Activated CD4-positive, alpha-beta memory T cell treated with anti-CD3 and anti-CD28 coated beads for 36 hours (primary cell): Measurements from ENCODE around the gene TLCD2. TPM values are rescaled to one million over a fixed set of nuclear protein-coding genes. Genes with fewer than 3 reads are reported as not detected.
"Not testable (repeated sequence)": the region's sequence is repeated elsewhere in the genome, so short reads cannot be mapped to it uniquely, and the experiment has no call there.

ENCODE experiments used
- CTCF ChIA-PET: fragments of 350-600 bp; sonication (Branson Sonifier 250); formaldehyde crosslinking; loops from one replicate; lab custom pipeline; 2021; ENCODE audit warnings: antibody characterized with exemption, inconsistent platforms; lab: Charles Lee
- POLR2A ChIA-PET: fragments of 350-600 bp; sonication (Branson Sonifier 250); formaldehyde crosslinking; loops from one replicate; lab custom pipeline; 2021; ENCODE audit warnings: antibody characterized with exemption; lab: Charles Lee
- DNase-seq: peaks from one replicate; pipeline ENCODE4 v3.0.0-alpha.2; 2020
- H3K27ac Mint-ChIP-seq: one replicate; pipeline ENCODE4 v1.8.0; 2021; ENCODE audit warnings: mixed read lengths
- H3K27me3 Mint-ChIP-seq: one replicate; pipeline ENCODE4 v1.8.0; 2021; ENCODE audit warnings: mixed read lengths
- H3K36me3 Mint-ChIP-seq: one replicate; pipeline ENCODE4 v1.8.0; 2021; ENCODE audit warnings: mixed read lengths
- H3K4me1 Mint-ChIP-seq: one replicate; pipeline ENCODE4 v1.8.0; 2021; ENCODE audit warnings: low read depth, mixed read lengths
- H3K4me3 Mint-ChIP-seq: one replicate; pipeline ENCODE4 v1.8.0; 2021; ENCODE audit warnings: mild to moderate bottlenecking, mixed read lengths
- H3K9me3 Mint-ChIP-seq: one replicate; pipeline ENCODE4 v1.8.0; 2021; ENCODE audit warnings: mixed read lengths
- intact Hi-C: fragments of 100-400 bp; cut with micrococcal nuclease; formaldehyde crosslinking; loops from one replicate; pipeline ENCODE4 v1.15.1; 2023
- total RNA-seq, 2 experiments: library from RNA; stranded (reverse); gene quantifications; one replicate each; pipeline ENCODE4 v1.2.3, GENCODE V29; 2021

Gene TLCD2
- total RNA-seq, 2 experiments from 2014 or later = 0.85 to 0.86 TPM

DNA sequence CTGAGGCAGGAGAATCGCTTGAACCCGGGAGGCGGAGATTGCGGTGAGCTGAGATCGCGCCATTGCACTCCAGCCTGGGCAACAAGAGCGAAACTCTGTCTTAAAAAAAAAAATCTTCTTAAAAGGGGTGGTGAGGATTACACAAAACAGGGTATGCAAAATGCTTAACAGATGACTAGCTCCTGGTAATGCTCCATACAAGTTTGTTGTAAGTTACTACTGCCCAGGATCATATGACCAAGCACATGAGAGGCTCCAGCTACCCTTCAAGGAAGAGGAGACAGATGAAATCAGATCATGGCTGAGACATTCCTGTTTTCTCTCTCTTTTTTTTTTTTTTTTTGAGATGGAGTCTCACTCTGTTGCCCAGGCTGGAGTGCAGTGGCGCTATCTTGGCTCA is 11.8 kb upstream of the TLCD2 start:
- H3K36me3 Mint-ChIP-seq, DNase-seq, H3K27ac Mint-ChIP-seq, H3K9me3 Mint-ChIP-seq, H3K4me3 Mint-ChIP-seq, H3K27me3 Mint-ChIP-seq, intact Hi-C loops: not testable (repeated sequence)
- CTCF ChIA-PET = interaction anchor here (0.9 to 3.8 kb wide), 24 partner anchors 10 to 599 kb away, joined by 3 to 25 read pairs (median 5); partner anchors contain the start of genes RILP and RTN4RL1
- POLR2A ChIA-PET = interaction anchor here (0.6 kb wide), 1 partner anchor 303 kb away, joined by 3 read pairs; the partner anchor contains the start of gene RTN4RL1
- H3K4me1 Mint-ChIP-seq = peaks cover 26% of the 10 kb centered on the region

- CTCF ChIA-PET = interaction anchor here (0.6 to 3.8 kb wide), 51 partner anchors 8 to 563 kb away, joined by 3 to 25 read pairs (median 4); partner anchors contain the start of genes PITPNA, RILP, RTN4RL1 and SERPINF1
- no peak overlapping the region for H3K27ac Mint-ChIP-seq
- intact Hi-C loops = loop anchor here (2.0 kb wide), 1 partner anchor 144 kb away; no protein-coding TSS in a partner anchor
- H3K4me1 Mint-ChIP-seq = peaks cover 26% of the 10 kb centered on the region
- no peaks in the 10 kb centered on the region for H3K36me3 Mint-ChIP-seq
- H3K4me3 Mint-ChIP-seq = no peak overlapping the region
- H3K9me3 Mint-ChIP-seq = no peaks in the 10 kb centered on the region
- POLR2A ChIA-PET = interaction anchor here (1.4 kb wide), 1 partner anchor 109 kb away, joined by 4 read pairs; the partner anchor contains the start of genes RPA1 and SMYD4
- peak; percentile 81 for DNase-seq
- H3K27me3 Mint-ChIP-seq = no peaks in the 10 kb centered on the region
Observed at GRCh38 chr17:1720856-1721386, 10.7 kb upstream of the TLCD2 start.

DNA sequence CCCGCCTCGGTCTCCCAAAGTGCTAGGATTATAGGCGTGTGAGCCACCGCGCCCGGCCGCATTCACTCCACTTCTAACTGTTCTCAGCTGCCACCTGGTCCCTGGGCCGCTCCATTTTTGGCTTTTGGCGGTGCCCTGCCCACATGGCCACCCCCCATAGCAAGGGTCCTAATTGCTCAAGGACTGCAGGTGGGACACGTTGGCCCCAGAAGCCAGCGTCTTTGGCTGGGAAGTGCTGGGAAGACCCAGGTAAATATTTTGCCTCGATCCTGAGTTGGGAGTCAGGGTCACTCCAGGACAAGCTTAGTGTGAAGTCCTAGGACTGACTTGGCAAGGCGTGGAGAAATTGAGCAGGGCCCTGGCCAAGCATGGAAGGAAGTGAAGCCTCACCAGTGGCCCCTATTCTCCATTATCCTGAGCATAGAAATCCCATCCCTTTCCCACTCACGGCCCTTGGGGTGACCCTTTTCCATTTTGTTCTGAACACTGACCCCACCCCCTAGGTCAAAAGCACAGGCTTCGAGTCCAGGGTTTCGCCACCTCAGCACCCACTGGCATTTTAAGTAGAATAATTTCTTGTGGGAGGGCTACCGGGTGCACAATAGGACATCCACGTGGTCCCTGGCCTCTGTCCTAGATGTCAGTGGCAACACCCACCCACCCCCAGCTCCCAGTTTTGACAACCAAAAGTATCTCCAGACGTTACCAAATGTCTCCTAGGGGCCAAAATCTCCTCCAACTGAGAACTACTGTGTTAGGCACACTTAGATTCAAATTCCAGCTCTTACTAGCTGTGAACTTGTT is 8.4 kb upstream of the TLCD2 start:
- peak overlapping the region; percentile 72 for H3K27ac Mint-ChIP-seq
- H3K27me3 Mint-ChIP-seq = no peaks in the 10 kb centered on the region
- no peak for DNase-seq
- ChIA-PET CTCF (interaction anchor here (3.8 kb wide), 1 partner anchor 147 kb away, joined by 25 read pairs; no protein-coding TSS in a partner anchor), POLR2A (no interaction called here)
- no peaks in the 10 kb centered on the region for H3K36me3 Mint-ChIP-seq
- intact Hi-C loops = loop anchor here (5.0 to 10.0 kb wide), 3 partner anchors 156 to 546 kb away; partner anchors contain the start of genes OVCA2 and PITPNA
- peak overlapping the region; percentile 94 for H3K4me3 Mint-ChIP-seq
- no peaks in the 10 kb centered on the region for H3K9me3 Mint-ChIP-seq
- peaks cover 23% of the 10 kb centered on the region for H3K4me1 Mint-ChIP-seq

DNA sequence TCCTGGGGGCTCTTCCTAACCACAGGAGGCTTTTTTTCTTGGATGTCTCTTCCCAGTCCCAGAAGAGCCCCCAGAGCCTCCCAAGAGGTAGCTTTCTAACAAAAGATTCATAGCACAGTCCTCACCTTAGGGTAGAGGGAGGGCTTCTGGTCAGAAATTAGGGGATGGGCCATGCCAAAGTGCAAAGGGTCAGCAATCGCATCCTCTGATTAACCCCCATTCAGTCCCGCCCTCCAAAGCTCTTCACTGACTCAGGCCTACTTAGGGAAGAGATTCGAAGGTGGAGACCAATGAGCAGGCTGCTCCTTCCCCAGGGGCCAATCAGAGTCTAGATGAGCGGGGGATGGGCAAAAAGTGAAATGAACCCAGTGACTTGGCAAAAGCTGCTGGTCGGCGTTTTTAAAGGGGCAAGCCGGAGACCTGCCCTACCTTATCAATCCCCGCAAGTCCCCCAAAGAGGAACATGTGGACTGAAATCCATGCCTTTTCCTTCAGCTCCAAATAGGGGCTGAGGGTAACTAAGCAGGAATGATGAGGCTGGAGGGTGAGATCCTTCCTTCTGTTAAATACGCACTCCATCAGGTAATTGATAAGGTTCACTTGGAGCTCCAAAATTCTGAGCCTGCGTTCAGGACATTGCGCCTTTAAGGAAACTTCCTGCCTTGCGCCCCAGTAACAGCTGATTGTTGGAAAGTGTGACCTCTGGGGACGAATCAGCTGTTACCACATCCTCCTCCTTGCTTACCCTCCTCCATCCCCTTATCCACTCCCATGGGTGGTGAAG is 6.9 kb upstream of the TLCD2 start:
- Mint-ChIP-seq H3K36me3 (peaks cover under 1% of the 10 kb centered on the region), H3K27me3 (no peaks in the 10 kb centered on the region), H3K4me1 (peaks cover 16% of the 10 kb centered on the region), H3K27ac (peak overlapping the region; percentile 99), H3K9me3 (no peaks in the 10 kb centered on the region), H3K4me3 (peak overlapping the region; percentile 94)
- intact Hi-C loops = loop anchor here (1.0 to 10.0 kb wide), 7 partner anchors 33 to 548 kb away; partner anchors contain the start of genes OVCA2, PITPNA, PRPF8 and RILP
- peak; percentile 93 for DNase-seq
- POLR2A ChIA-PET = interaction anchor here (0.6 to 2.2 kb wide), 17 partner anchors 10 to 619 kb away, joined by 3 to 13 read pairs (median 4); partner anchors contain the start of genes HIC1, RILP, RPA1 and SMYD4
- CTCF ChIA-PET = interaction anchor here (0.7 to 2.9 kb wide), 14 partner anchors 8 to 338 kb away, joined by 3 to 22 read pairs (median 4); partner anchors contain the start of genes DPH1, HIC1, PRPF8 and RILP

DNA sequence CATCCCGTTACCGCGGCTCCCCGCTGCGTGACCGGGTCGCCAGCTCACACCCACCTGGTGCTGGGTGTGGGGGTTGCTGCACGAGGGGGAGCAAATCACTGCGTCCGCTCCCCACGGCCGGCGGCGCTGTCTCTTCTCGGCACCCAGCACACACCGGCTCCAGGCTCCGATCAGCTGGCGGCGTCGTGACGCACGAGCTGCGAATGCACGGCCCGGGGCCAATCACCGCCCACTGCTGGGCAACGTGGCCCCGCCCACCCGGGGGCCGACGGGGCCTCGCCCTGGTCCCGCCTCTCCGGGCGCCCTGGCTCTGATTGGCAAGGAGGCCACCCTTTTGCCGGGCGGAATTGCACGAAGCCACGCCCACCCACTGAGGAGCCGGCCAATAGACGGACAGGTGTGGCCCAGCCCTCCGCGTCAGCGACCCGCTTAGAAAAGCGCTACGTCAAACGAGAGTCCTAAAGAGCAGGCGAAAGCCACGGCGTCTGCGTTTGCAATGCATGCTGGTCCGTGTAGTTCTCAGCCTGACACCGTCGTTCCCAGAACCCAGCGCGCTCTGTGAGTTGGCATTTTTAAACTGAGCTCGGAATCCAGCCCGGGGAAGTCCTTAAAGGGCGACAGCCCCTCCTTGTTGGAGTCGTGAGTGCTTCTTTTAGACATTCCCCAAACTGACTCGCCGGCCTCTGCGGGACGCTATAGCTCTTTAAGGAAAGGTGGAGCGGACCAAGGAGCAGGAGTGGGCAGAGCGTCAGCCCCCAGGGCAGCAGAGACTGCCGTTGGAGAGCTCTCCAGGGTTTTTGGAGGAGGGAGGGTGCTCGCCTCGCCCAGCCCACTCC is 6.1 kb upstream of the TLCD2 start:
- Mint-ChIP-seq H3K27me3 (no peaks in the 10 kb centered on the region), H3K4me3 (peak overlapping the region; percentile 94), H3K36me3 (peaks cover 1% of the 10 kb centered on the region), H3K4me1 (peaks cover 18% of the 10 kb centered on the region), H3K27ac (peak overlapping the region; percentile 99), H3K9me3 (no peaks in the 10 kb centered on the region)
- intact Hi-C loops = loop anchor here (1.0 to 10.0 kb wide), 6 partner anchors 32 to 549 kb away; partner anchors contain the start of genes OVCA2, PITPNA, PRPF8 and RILP
- CTCF ChIA-PET = interaction anchor here (0.7 to 2.9 kb wide), 12 partner anchors 9 to 338 kb away, joined by 3 to 22 read pairs (median 4); partner anchors contain the start of genes HIC1, PRPF8, RILP and RPA1
- peak; percentile 100 for DNase-seq
- POLR2A ChIA-PET = interaction anchor here (0.6 to 2.2 kb wide), 17 partner anchors 11 to 620 kb away, joined by 3 to 13 read pairs (median 4); partner anchors contain the start of genes HIC1, RILP, RPA1 and RTN4RL1

- Mint-ChIP-seq H3K27ac (peak overlapping the region; percentile 56), H3K27me3 (no peaks in the 10 kb centered on the region), H3K4me1 (peaks cover 23% of the 10 kb centered on the region), H3K36me3 (peaks cover 1% of the 10 kb centered on the region), H3K9me3 (no peaks in the 10 kb centered on the region), H3K4me3 (peak overlapping the region; percentile 94)
- CTCF ChIA-PET = interaction anchor here (0.7 to 2.9 kb wide), 5 partner anchors 21 to 114 kb away, joined by 3 to 22 read pairs (median 6); partner anchors contain the start of genes PRPF8, RILP, RPA1 and SMYD4
- intact Hi-C loops = loop anchor here (1.0 to 10.0 kb wide), 6 partner anchors 31 to 549 kb away; partner anchors contain the start of genes OVCA2, PITPNA, PRPF8 and RILP
- no peak for DNase-seq
- POLR2A ChIA-PET = interaction anchor here (0.7 to 2.2 kb wide), 3 partner anchors 32 to 309 kb away, joined by 3 to 13 read pairs (median 8); partner anchors contain the start of genes RPA1, RTN4RL1 and SMYD4
Observed at GRCh38 chr17:1715803-1716075, 5.6 kb upstream of the TLCD2 start.

DNA sequence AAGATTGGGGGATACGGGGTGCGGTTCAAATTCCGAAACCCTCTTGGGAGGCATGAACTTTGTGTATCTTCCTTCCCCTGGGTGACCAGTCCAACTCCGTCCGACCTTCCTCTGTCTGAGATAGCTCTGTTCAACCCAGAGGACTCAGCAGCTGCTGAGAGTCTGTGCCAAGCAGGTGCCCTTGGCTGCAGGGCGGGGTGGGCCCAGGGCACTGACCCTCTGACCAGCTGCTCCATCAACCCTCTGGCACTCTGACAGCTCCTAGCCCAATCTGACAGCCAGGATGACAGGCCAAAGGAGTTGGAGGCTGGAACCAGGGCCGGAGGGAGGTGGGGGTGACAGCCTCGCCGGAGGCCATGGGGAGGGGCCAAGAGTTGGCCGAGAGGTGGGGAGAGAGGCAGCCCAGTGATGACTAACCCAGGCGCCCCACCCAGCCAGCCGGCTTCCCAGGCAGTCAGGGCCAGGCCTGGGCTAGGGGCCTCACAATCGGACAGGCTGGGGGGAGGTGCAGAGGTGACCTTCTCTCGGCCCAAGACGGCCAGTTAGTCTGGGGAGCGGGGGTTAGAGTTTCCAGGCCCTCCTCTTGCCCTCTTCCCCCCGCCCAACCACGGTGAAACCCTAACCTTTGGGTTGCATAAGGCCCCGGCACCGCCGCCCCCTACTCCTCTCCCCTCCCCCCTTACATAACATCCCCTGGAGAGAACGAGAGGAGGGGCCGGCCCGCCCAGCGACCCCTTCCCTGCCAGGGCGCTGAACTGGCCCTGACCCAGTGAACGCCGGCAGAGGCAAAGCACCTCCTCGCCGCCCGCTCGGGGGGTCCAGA is 5.0 kb upstream of the TLCD2 start:
- peak overlapping the region; percentile 60 for H3K4me3 Mint-ChIP-seq
- POLR2A ChIA-PET = interaction anchor here (0.7 to 2.2 kb wide), 3 partner anchors 31 to 310 kb away, joined by 3 to 13 read pairs (median 8); partner anchors contain the start of genes RPA1, RTN4RL1 and SMYD4
- DNase-seq = peak; percentile 66
- H3K27me3 Mint-ChIP-seq = no peaks in the 10 kb centered on the region
- peaks cover 28% of the 10 kb centered on the region for H3K4me1 Mint-ChIP-seq
- H3K9me3 Mint-ChIP-seq = no peaks in the 10 kb centered on the region
- H3K36me3 Mint-ChIP-seq = peaks cover 1% of the 10 kb centered on the region
- H3K27ac Mint-ChIP-seq = no peak overlapping the region
- intact Hi-C loops = loop anchor here (5.0 to 10.0 kb wide), 3 partner anchors 153 to 550 kb away; partner anchors contain the start of genes OVCA2 and PITPNA
- CTCF ChIA-PET = interaction anchor here (1.6 to 2.9 kb wide), 3 partner anchors 31 to 67 kb away, joined by 6 to 22 read pairs (median 13); partner anchors contain the start of genes PRPF8 and RILP

- peak overlapping the region; percentile 38 for H3K4me3 Mint-ChIP-seq
- no peaks in the 10 kb centered on the region for H3K27me3 Mint-ChIP-seq
- peaks cover 1% of the 10 kb centered on the region for H3K36me3 Mint-ChIP-seq
- no peaks in the 10 kb centered on the region for H3K9me3 Mint-ChIP-seq
- peaks cover 28% of the 10 kb centered on the region for H3K4me1 Mint-ChIP-seq
- CTCF ChIA-PET = interaction anchor here (2.4 kb wide), 1 partner anchor 45 kb away, joined by 13 read pairs; no protein-coding TSS in a partner anchor
- H3K27ac Mint-ChIP-seq = no peak overlapping the region
- POLR2A ChIA-PET = no interaction called here
- peak; percentile 38 for DNase-seq
- intact Hi-C loops = loop anchor here (10.0 kb wide), 1 partner anchor 550 kb away; no protein-coding TSS in a partner anchor
Observed at GRCh38 chr17:1714427-1714979, 4.3 kb upstream of the TLCD2 start.

DNA sequence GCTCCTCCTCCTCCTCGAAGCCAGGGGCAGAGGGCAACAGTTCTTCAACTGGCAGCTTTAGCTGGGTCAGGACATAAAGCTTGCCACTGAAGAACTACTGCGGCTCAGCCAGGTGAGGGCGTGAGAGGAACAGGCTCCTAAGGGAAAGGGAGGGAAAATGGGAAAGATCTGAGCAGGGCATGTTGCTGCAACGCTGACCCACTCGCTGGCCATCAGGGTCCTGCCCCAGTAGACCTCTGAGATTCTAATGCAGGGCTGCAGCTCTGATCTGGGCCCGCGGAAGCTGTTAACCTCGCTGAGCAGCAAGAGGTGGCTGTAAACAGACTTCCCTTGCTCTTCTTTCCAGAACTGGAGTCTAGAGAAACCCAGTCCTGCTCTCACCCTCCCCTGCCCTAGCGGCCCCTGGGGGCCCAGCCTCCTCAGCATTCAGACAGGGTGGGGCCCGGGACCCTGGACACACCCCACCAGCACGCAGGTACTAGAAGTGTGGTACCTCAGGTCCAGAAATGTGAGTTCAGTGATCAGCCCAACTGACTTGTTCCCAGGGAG is 3.8 kb upstream of the TLCD2 start:
- DNase-seq = no peak
- no peak overlapping the region for H3K27ac Mint-ChIP-seq
- ChIA-PET CTCF (interaction anchor here (0.6 to 1.6 kb wide), 3 partner anchors 44 to 65 kb away, joined by 3 to 4 read pairs (median 3); no protein-coding TSS in a partner anchor), POLR2A (no interaction called here)
- intact Hi-C loops = loop anchor here (10.0 kb wide), 1 partner anchor 551 kb away; no protein-coding TSS in a partner anchor
- H3K36me3 Mint-ChIP-seq = peaks cover 1% of the 10 kb centered on the region
- peaks cover 28% of the 10 kb centered on the region for H3K4me1 Mint-ChIP-seq
- H3K4me3 Mint-ChIP-seq = peak overlapping the region; percentile 38
- no peaks in the 10 kb centered on the region for H3K9me3 Mint-ChIP-seq
- peaks cover 1% of the 10 kb centered on the region for H3K27me3 Mint-ChIP-seq
